Measurements from ENCODE around the gene POLD3. TPM values are rescaled to one million over a fixed set of nuclear protein-coding genes. Genes with fewer than 3 reads are reported as not detected.

POLD3 gene
- total RNA-seq, 1 donor from 2014 or later, result 11.9 TPM

DNA sequence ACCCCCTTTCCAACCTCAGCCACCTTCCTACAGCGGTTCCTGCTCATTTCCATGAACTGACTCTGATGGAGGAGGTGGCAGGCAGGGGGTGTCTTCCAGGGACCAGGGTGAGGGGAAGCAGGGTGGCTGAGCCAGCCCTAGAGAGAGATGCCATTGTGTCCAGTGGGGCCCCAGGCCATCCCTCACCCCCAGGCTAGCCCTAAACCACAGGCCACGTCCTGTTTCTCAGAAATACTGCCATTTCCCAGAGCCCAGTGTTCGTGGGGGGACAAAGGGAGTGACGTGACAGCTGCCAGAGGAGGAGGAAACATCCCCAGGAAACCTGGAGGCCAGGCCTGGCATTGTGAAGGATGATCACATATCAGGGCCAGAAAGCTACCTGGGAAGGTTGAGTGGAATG is 99.4 kb downstream of the POLD3 start:
- Histone ChIP-seq H3K36me3 (ENCODE audit: control insufficient read depth, insufficient read depth, low read length) (no peaks in the 10 kb centered on the region), H3K4me3 (ENCODE audit: low read depth, low read length) (no peak overlapping the region), H3K27me3 (ENCODE audit: control insufficient read depth, insufficient read depth, low read length) (no peaks in the 10 kb centered on the region)
- TF ChIP-seq, protein P1, sequence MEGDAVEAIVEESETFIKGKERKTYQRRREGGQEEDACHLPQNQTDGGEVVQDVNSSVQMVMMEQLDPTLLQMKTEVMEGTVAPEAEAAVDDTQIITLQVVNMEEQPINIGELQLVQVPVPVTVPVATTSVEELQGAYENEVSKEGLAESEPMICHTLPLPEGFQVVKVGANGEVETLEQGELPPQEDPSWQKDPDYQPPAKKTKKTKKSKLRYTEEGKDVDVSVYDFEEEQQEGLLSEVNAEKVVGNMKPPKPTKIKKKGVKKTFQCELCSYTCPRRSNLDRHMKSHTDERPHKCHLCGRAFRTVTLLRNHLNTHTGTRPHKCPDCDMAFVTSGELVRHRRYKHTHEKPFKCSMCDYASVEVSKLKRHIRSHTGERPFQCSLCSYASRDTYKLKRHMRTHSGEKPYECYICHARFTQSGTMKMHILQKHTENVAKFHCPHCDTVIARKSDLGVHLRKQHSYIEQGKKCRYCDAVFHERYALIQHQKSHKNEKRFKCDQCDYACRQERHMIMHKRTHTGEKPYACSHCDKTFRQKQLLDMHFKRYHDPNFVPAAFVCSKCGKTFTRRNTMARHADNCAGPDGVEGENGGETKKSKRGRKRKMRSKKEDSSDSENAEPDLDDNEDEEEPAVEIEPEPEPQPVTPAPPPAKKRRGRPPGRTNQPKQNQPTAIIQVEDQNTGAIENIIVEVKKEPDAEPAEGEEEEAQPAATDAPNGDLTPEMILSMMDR (IDR thresholded peaks at IDR 0.05; ENCODE audit: insufficient read depth, low read length, poor library complexity, severe bottlenecking), result no peak
- DNase-seq (ENCODE audit: low read depth), result no peak

Other genes starting within 250 kb of the POLD3 start
- 17.4 and 17.5 TPM in 2 replicates for gene PGM2L1, start 194.1 kb upstream of the POLD3 start, total RNA-seq
- 0.42 and 0.55 TPM in 2 replicates for gene KCNE3, start 125.0 kb upstream of the POLD3 start, total RNA-seq
- gene LIPT2, start 98.9 kb upstream of the POLD3 start, total RNA-seq, result 1.9 and 5.3 TPM in 2 replicates
- not detected in 2 replicates for gene CHRDL2, start 138.8 kb downstream of the POLD3 start, total RNA-seq
- gene RNF169, start 156.3 kb downstream of the POLD3 start, total RNA-seq, result 16.3 and 17.9 TPM in 2 replicates